HT1080 (cell line): ENCODE data around the gene TUBGCP2. TPM values are rescaled to one million over a fixed set of nuclear protein-coding genes. Genes with fewer than 3 reads are reported as not detected.

ENCODE experiments used
- DNase-seq: peaks from one replicate; pipeline ENCODE4 v3.0.0-alpha.2; 2015; ENCODE audit warnings: low read depth
- total RNA-seq: library from RNA; depleted of rRNA; stranded (reverse); fragments of >200 nt; shearing (Covaris generic); gene quantifications from 2 replicates; pipeline ENCODE4 v1.2.3, GENCODE V29; 2014

TUBGCP2 gene
- total RNA-seq, 1 experiment from 2014 or later: 119 TPM

- DNase-seq: no peak
These were observed 26.9 kb downstream of the TUBGCP2 start for GRCh38 chr10:133281628-133282372.

DNA sequence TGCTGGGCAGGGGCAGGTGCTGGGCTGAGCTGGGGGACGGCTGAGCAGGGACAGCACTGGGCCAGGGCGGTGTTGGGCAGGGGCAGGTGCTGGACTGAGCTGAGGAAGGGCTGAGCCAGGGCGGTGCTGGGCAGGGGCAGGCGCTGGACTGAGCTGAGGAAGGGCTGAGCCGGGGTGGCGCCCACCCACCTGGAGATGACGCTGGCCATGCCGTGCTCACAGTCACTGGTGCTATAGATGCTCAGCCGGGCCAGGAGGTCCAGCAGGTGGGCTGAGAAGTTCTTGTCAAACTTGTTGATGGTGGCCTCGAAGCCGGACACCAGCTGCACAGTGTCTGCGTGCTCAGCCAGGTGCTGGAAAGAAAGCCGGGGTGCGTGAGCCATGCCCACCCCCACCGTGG, 27.6 kb downstream of the TUBGCP2 start:
- no peak for DNase-seq

DNA sequence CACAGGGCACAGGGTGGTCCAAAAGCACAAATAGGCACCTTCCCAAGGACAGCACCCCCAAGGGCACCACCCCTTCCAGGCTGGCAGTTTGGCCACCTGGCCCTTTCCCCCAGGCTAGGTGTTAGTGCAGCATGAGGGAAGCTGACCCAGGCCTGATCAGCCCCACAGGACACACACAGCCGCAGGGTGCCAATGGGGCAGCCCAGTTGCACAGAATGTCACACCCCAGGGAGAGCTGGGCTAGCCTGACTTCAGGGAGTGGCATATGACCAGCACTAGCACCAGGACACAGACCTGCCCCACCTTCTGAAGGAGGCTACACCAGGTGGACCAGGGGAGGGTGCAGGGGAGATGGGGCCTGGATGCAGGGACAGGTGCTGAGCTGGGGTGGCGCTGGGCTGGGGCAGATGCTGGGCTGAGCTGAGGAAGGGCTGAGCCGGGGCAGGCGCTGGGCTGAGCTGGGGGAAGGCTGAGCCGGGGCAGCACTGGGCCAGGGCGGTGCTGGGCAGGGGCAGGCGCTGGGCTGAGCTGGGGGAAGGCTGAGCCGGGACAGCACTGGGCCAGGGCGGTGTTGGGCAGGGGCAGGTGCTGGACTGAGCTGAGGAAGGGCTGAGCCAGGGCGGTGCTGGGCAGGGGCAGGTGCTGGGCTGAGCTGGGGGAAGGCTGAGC, 28.1 kb downstream of the TUBGCP2 start:
- no peak for DNase-seq

GRCh38 chr10:133279326-133280226, 29.1 kb downstream of the TUBGCP2 start:
- DNase-seq: no peak

GRCh38 chr10:133278577-133279265, 30.0 kb downstream of the TUBGCP2 start:
- peak; percentile 91 for DNase-seq

GRCh38 chr10:133277993-133278576, 30.6 kb downstream of the TUBGCP2 start:
- DNase-seq: no peak

DNA sequence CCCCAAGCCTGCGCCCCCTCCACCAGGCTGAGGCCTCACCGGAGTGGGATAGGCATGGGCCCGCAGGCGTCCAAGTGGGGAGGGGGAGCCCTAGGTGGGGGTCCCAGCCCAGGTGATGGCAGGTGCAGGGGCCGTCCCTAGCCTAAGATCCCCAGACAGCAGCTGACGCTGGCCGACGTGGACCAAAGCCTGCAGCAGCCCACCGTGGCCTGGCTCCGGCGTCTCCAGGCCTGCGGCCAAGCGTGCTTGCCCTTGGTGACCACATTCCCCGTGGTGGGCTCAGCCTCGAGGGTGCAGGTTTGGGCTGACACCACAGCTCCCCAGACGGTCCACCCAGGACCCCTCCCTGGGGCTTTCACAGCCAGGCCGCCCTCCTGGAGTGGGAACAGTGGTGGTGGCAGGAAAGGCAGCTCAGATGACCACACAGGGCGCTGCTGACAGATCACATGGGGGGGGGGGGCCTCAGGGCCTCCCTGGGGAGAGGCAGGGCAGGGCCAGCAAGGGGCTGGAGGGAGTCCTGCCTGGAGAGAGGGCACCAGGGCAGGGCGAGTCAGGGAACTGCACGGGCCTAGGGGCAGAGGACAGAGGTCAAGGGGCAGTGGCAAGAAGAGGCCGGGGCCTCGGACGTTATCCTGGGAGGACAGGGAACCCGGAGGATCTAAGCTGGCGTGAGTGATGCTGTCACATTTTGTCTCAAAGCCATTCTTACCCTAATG, 31.2 kb downstream of the TUBGCP2 start:
- no peak for DNase-seq

DNA sequence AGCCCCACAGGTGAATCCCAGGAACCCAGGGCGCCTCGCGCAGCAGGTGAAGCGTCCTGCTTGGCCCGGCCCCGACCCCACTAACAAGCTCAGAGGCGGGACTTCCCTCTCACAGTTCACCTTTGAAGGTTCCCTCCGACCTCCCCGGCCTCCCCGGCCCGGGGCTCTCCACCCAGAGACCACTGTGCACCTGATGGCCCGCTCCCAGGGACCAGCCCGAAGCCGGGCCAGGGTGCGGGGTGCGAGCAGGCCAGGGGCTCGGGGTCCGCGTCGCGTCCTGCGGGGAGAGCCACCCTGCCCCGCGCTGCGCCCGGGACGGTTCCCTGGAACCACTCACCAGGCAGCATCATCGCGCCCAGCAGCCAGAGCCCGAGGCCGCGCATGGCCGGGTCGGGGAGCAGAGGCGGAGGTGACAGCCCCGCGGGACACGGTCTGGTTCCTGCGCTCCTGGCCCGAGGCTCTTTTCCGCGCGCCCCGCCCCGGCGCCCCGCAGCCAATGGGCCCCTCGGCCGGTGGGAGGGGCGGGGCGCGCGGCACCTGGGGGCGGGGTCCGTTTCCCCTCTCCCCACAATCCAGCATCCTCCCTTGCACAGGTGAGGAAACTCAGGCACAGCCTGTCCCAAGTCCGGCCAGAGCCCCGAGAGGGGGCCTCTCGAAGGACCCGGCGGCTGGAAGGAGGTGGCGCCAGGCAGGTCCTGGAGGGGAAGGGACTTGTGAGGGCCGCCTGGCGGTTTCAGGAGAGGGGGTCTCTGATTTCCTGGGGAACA, 32.1 kb downstream of the TUBGCP2 start, which contains the start of gene ADAM8:
TSS of gene ADAM8 (minus strand) at position 434 of the 767 bp plus-strand sequence. CDS start at position 383, 51 bp downstream.
- DNase-seq: no peak

- DNase-seq: no peak
These were observed 32.6 kb downstream of the TUBGCP2 start for GRCh38 chr10:133276100-133276434.

DNA sequence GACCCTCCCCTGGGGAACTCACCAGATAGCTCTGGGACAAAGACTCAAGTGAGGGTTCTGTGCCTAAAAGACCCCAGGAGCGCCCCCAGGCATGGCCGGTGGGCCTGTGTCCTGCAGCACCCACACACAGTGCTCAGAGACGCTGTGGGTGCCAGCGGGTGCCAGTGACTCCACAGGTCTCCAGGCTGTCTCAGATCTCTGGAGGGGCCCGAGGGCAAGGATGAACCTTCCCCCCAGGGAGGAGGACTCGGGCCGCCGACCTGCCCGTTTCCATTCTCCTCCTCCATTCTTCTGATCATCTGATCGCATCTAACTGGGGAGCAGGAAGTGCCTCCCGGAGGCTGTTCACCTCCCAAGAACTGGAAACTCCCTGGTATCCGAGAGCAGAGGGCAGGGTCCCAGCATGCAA, 33.0 kb downstream of the TUBGCP2 start:
- no peak for DNase-seq

GRCh38 chr10:133274751-133275683, 33.7 kb downstream of the TUBGCP2 start:
- no peak for DNase-seq

- no peak for DNase-seq
These were observed 35.0 kb downstream of the TUBGCP2 start for GRCh38 chr10:133273534-133274143.

GRCh38 chr10:133272964-133273420, 35.7 kb downstream of the TUBGCP2 start:
- no peak for DNase-seq

- no peak for DNase-seq
These were observed 36.2 kb downstream of the TUBGCP2 start for GRCh38 chr10:133272301-133272963.

GRCh38 chr10:133271521-133272300, 37.0 kb downstream of the TUBGCP2 start:
- no peak for DNase-seq

DNA sequence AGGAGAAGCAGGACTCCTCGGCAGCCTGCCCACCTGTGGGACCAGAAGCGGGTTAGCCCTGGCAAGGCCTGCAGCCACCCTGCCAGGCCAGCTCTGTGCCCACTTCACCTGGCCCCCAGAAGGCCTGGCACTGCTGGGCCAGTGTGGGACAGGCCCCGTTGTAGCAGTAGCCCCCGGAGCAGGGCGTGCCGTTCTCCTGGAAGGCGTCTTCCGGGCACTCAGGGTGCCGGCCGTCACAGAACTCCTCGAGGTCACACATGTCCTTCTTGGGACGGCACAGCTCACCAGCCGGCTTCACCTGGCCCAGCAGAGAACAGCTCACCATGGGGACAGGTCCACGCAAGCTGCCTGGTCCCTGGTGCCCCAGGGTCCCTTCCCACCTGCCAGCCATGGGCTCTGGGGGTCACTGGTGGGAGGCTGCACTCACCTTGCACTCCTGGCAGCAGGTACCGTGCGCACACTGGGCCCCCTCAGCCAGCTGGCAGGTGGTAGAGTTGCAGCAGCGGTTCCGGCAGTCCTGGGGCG, 37.8 kb downstream of the TUBGCP2 start:
- DNase-seq: no peak
